Right lobe of liver (tissue), 6 donors: Measurements from ENCODE around the gene RTTN. TPM values are rescaled to one million over a fixed set of nuclear protein-coding genes. Genes with fewer than 3 reads are reported as not detected.
A peak's percentile ranks its signal among the peaks of the same experiment; 100 is the strongest.

Experiments used
- ATAC-seq, 4 donors: fragments of 200-7000 bp; cut with Tn5 transposase; one replicate each; pipeline ENCODE4 v1.9.1; 2020; ENCODE audit warnings: mild to moderate bottlenecking in 4 of 4, moderate library complexity in 4 of 4
- DNase-seq, 3 donors: peaks; one replicate each; pipeline ENCODE4 v3.0.0-alpha.2; 2020
- H3K27ac ChIP-seq, 3 donors: fragments of 200-600 bp; one replicate each; pipeline ENCODE4 v1.8.0; 2022
- H3K27me3 ChIP-seq, 2 donors: fragments of 200-600 bp; one replicate each; pipeline ENCODE4 v1.8.0; 2022
- H3K36me3 ChIP-seq, 4 donors: fragments of 200-600 bp; sonication (generic) in 1 of 4; one replicate each; pipeline versions ENCODE4 v1.5.1 to v1.8.0; 2017 to 2022; ENCODE audit warnings: control low read depth in 1 of 4
- H3K4me1 ChIP-seq, 4 donors: fragments of 200-600 bp; sonication (generic) in 1 of 4; one replicate each; pipeline versions ENCODE4 v1.5.1 to v1.8.0; 2017 to 2022; ENCODE audit warnings: control low read depth in 1 of 4
- H3K4me3 ChIP-seq, 3 donors: fragments of 200-600 bp; one replicate each; pipeline ENCODE4 v1.8.0; 2022
- H3K9me3 ChIP-seq, 4 donors: fragments of 200-600 bp; sonication (generic) in 1 of 4; one replicate each; pipeline versions ENCODE4 v1.5.1 to v1.8.0; 2017 to 2022; ENCODE audit warnings: control low read depth in 1 of 4
- CTCF ChIP-seq, 4 donors: fragments of 200-600 bp in 3 of 4; fragments of 450-650 bp in 1 of 4; IDR thresholded peaks; one replicate each; pipeline versions ENCODE4 v1.5.1 to v1.8.0; 2016 to 2022; ENCODE audit warnings: antibody characterized with exemption in 4 of 4, mild to moderate bottlenecking in 2 of 4
- POLR2A ChIP-seq: fragments of 450-650 bp; IDR thresholded peaks from one replicate; pipeline ENCODE4 v1.6.1; 2017; ENCODE audit warnings: antibody characterized with exemption, mild to moderate bottlenecking
- WGBS: methylation state at CpG from one replicate; pipeline ENCODE4 v1.1.6; 2018; ENCODE audit warnings: low coverage, low lambda C conversion rate; ENCODE audit not compliant: insufficient coverage; ENCODE audit errors: missing lambda C conversion rate; 5-methylcytosine and 5-hydroxymethylcytosine counted together
- intact Hi-C, 2 donors: fragments of 100-400 bp; cut with DNase I; formaldehyde crosslinking; loops; one replicate each; pipeline versions ENCODE4 v1.11.2 to v1.14.1; 2022
- total RNA-seq, 6 experiments: library from RNA; depleted of rRNA in 2 of 6; stranded (reverse); fragments of >200 nt in 2 of 6; fragmentation: NEBNext Ultra II Directional in 3 of 6; extraction: Animal tissue kit (Norgen Biotek cat#: 25700) in 3 of 6; gene quantifications; one replicate each; pipeline versions ENCODE4 v1.1.0 to v1.2.4, GENCODE V29; 2016 to 2023
- donor health status: DM: no; HTN: yes; CAD: no.
- donor health status: DM: no; HTN: no; CAD: no.
- donor health status: DM: no; HTN: no; CAD: no.
- donor health status: DM: no; HTN: yes; CAD: no.
- donor health status: DM: no; HTN: yes; CAD: no.

Gene RTTN
- total RNA-seq, 6 experiments from 2014 or later = 2.3 to 7.4 (median 6.5) TPM

- TF ChIP-seq CTCF (IDR thresholded peaks at IDR 0.05) (no peak), POLR2A (no peak)
- H3K4me1 ChIP-seq = peaks cover 0 to 7% (median 0%) of the 10 kb centered on the region in 4 donors
- DNase-seq (no peak), ATAC-seq (peak; percentile 54 to 64 (median 60))
- no peaks in the 10 kb centered on the region for H3K27me3 ChIP-seq
- H3K4me3 ChIP-seq = peak overlapping the region in 2 of 3 donors; percentile 19 to 22
- peak overlapping the region in 2 of 3 donors; percentile 56 to 63 for H3K27ac ChIP-seq
- H3K36me3 ChIP-seq = no peaks in the 10 kb centered on the region
- intact Hi-C loops = no loop called here
- no peaks in the 10 kb centered on the region for H3K9me3 ChIP-seq
- WGBS = 16% methylated on average over 3 of the region's 3 CpGs
These were observed 39.6 kb downstream of the RTTN start for GRCh38 chr18:70165936-70166335.

DNA sequence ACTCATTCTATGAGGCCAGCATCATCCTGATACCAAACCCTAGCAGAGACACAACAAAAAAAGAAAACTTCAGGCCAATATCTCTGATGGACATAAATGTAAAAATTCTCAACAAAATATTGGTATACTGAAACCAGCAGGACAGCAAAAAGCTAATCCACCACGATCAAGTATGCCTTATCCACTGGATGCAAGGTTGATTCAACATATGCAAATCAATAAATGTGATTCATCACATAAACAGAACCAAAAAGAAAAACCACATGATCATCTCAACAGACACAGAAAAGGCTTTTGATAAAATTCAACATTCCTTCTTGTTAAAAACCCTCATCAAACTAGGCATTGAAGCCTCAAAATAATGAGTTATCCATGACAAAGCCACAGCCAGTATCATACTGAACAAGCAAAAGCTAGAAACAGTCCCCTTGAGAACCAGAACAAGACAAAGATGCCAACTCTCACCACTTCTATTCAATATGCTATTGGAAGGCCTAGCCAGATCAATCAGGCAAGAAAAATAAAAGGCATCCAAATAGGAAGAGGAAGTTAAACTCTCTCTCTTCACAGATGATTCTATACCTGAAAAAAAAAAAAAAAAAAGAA is 45.3 kb downstream of the RTTN start:
- 88% methylated on average over 1 of the region's 1 CpG for WGBS

DNA sequence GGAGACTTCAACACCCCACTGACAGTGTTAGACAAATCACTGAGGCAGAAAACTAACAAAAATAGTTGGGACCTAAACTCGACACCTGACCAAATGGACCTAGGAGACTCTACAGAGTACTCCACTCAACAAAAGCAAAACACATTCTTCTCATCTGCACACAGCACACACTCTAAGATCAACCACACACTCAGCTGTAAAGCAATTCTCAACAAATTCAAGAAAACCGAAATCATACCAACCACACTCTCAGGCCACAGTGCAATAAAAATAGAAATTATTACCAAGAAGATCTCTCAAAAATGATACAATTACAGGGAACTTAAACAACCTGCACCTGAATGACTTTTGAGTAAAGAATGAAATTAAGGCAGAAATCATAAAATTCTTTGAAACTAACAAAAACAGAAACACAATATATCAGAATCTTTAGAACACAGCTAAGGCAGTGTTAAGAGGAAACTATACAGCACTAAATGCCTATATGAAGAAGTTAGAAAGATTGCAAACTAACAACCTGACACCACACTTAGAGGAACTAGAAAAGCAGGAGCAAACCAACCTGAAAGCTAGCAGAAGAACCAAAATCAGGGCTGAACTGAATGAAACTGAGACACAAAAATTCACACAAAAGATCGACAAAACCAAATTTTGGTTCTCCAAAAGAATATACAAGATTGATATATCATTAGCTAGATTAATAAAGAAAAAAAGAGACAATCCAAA is 46.3 kb downstream of the RTTN start:
- TF ChIP-seq POLR2A = no peak
- TF ChIP-seq CTCF (IDR thresholded peaks at IDR 0.05) = no peak
- intact Hi-C loops = no loop called here
- ATAC-seq = no peak
- Histone ChIP-seq H3K27me3 (no peaks in the 10 kb centered on the region), H3K9me3 (no peaks in the 10 kb centered on the region), H3K4me1 (no peaks in the 10 kb centered on the region), H3K36me3 (no peaks in the 10 kb centered on the region), H3K4me3 (no peak overlapping the region), H3K27ac (no peak overlapping the region)
- no peak for DNase-seq
- WGBS = 75% methylated on average over 3 of the region's 3 CpGs

More for the DNA sequence above, 45.3 kb downstream of the RTTN start:
- TF ChIP-seq POLR2A = no peak
- no peaks in the 10 kb centered on the region for H3K36me3 ChIP-seq
- H3K27ac ChIP-seq = no peak overlapping the region
- no peak for DNase-seq
- H3K27me3 ChIP-seq = no peaks in the 10 kb centered on the region
- H3K9me3 ChIP-seq = no peaks in the 10 kb centered on the region
- intact Hi-C loops = no loop called here
- no peak overlapping the region for H3K4me3 ChIP-seq
- no peaks in the 10 kb centered on the region for H3K4me1 ChIP-seq
- no peak for ATAC-seq

- no peaks in the 10 kb centered on the region for H3K27me3 ChIP-seq
- TF ChIP-seq POLR2A = no peak
- TF ChIP-seq CTCF (IDR thresholded peaks at IDR 0.05) = no peak
- DNase-seq = no peak
- no peak overlapping the region for H3K27ac ChIP-seq
- H3K36me3 ChIP-seq = no peaks in the 10 kb centered on the region
- intact Hi-C loops = no loop called here
- no peak for ATAC-seq
- H3K4me1 ChIP-seq = no peaks in the 10 kb centered on the region
- H3K9me3 ChIP-seq = no peaks in the 10 kb centered on the region
- no peak overlapping the region for H3K4me3 ChIP-seq
- WGBS = 95% methylated on average over 7 of the region's 8 CpGs
These were observed 48.6 kb downstream of the RTTN start for GRCh38 chr18:70156886-70157285.

DNA sequence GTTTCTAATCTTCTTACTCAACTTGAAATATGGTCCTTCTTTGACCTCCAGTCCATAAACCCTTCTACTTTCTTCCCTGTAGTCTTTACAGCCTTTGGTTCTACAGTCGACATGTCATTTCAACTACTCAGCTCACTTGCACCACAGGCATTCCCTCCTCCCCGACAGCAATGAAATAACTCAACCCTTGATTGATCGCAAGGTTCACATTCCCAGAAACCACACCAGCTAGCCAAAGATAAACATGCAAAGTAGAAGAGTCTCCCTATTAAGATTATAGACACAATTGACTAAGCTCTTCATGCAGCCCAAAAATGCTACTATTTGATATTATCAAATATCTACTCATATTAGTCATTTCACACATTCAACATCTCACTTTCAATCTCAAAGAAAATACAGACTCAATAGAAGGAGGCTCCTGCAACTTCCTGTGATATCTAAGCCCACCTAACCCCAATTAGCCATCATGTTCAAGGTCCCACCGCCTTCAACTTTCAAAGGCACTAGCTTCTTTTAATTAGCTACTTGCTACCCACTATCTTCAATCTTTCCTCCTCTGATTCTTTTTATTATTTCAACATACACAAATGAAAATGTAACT is 50.8 kb downstream of the RTTN start:
- intact Hi-C loops = no loop called here
- H3K4me1 ChIP-seq = no peaks in the 10 kb centered on the region
- DNase-seq (no peak), ATAC-seq (no peak)
- no peak overlapping the region for H3K27ac ChIP-seq
- no peaks in the 10 kb centered on the region for H3K27me3 ChIP-seq
- 53% methylated on average over 4 of the region's 4 CpGs for WGBS
- no peaks in the 10 kb centered on the region for H3K9me3 ChIP-seq
- peaks cover 0 to 5% (median 0%) of the 10 kb centered on the region in 4 donors for H3K36me3 ChIP-seq
- no peak for TF ChIP-seq CTCF (IDR thresholded peaks at IDR 0.05)
- no peak for TF ChIP-seq POLR2A
- no peak overlapping the region for H3K4me3 ChIP-seq
